ENCODE data around the gene PIGB. TPM values are rescaled to one million over a fixed set of nuclear protein-coding genes. Genes with fewer than 3 reads are reported as not detected.

The PIGB gene
- total RNA-seq, 1 experiment from 2014 or later = 15.1 TPM

DNA sequence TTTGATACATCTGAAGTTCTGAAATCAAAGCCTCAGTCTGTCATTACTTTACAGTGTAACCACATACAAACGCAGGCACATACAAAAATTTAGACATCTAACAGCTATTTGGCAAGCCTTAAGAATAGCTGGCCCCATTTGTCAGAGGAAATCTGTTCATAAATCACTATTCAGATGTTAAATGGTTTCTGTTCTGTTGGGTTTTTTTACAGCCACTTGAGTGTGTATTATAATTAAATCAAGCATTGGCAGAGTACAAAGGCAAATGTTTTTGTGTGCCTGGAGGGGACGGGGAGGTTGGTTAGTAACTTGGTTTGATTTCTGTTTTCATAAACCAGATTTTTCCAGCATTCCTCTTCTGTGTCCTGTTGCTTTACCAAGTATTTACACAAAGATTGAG, 24.1 kb downstream of the PIGB start:
- no peak overlapping the region for H3K4me2 ChIP-seq (ENCODE audit: low read length)
- H3K4me3 ChIP-seq (replicated peaks in 1 of 2; ENCODE audit: low read depth in 1 of 2, low read length in 2 of 2) = no peak overlapping the region
- no peaks in the 10 kb centered on the region for H3K27me3 ChIP-seq (ENCODE audit: insufficient read depth, low read length)
- POLR2A ChIA-PET = no interaction called here
- intact Hi-C loops (cut with micrococcal nuclease) = no loop called here
- no peaks in the 10 kb centered on the region for H3K9me3 ChIP-seq (ENCODE audit: control insufficient read depth in 1 of 2, insufficient read depth in 1 of 2, low read depth in 1 of 2, low read length in 2 of 2)
- no peaks in the 10 kb centered on the region; a peak in 1 of 4 replicates for H3K36me3 ChIP-seq (ENCODE audit: control insufficient read depth in 1 of 2, insufficient read depth in 2 of 2, low read length in 2 of 2)
- no peak overlapping the region for H2AFZ ChIP-seq (ENCODE audit: low read depth, low read length, poor library complexity, severe bottlenecking)
- RAD21 ChIA-PET (ENCODE audit: low non-redundant PET in 1 of 2, low total read pairs in 2 of 2, uncharacterized antibody in 2 of 2, unreplicated experiment in 2 of 2) = no interaction called here
- H3K4me1 ChIP-seq (ENCODE audit: control insufficient read depth in 1 of 2, insufficient read depth in 2 of 2, low read length in 2 of 2) = no peaks in the 10 kb centered on the region
- no peak for DNase-seq (ENCODE audit: low read depth, low spot score)
- H3K27ac ChIP-seq (ENCODE audit: low read depth, low read length) = no peak overlapping the region
- no peaks in the 10 kb centered on the region for H3K9me2 ChIP-seq (ENCODE audit: insufficient read depth)
- TF ChIP-seq ZNF274 (IDR thresholded peaks at IDR 0.05; ENCODE audit: low read depth, low read length) (no peak), POLR2A (IDR thresholded peaks at IDR 0.05; ENCODE audit: borderline replicate concordance, extremely low read depth, insufficient read depth, insufficient read length) (no peak), JUND (IDR thresholded peaks at IDR 0.05) (no peak), EGR1 (IDR thresholded peaks at IDR 0.05; ENCODE audit: low read depth) (no peak), SIN3A (IDR thresholded peaks at IDR 0.05; ENCODE audit: low read depth) (no peak)
- TF ChIP-seq, protein P1, sequence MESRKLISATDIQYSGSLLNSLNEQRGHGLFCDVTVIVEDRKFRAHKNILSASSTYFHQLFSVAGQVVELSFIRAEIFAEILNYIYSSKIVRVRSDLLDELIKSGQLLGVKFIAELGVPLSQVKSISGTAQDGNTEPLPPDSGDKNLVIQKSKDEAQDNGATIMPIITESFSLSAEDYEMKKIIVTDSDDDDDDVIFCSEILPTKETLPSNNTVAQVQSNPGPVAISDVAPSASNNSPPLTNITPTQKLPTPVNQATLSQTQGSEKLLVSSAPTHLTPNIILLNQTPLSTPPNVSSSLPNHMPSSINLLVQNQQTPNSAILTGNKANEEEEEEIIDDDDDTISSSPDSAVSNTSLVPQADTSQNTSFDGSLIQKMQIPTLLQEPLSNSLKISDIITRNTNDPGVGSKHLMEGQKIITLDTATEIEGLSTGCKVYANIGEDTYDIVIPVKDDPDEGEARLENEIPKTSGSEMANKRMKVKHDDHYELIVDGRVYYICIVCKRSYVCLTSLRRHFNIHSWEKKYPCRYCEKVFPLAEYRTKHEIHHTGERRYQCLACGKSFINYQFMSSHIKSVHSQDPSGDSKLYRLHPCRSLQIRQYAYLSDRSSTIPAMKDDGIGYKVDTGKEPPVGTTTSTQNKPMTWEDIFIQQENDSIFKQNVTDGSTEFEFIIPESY (IDR thresholded peaks at IDR 0.05; ENCODE audit: extremely low read depth, insufficient replicate concordance, low read length) = no peak
- TF ChIP-seq, protein P2, sequence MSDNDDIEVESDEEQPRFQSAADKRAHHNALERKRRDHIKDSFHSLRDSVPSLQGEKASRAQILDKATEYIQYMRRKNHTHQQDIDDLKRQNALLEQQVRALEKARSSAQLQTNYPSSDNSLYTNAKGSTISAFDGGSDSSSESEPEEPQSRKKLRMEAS (IDR thresholded peaks at IDR 0.05) = no peak
- CTCF ChIA-PET = no interaction called here
- no TSS peak for BruUV-seq (replicated peaks)
- no peak for ATAC-seq
- H4K20me1 ChIP-seq (ENCODE audit: insufficient read depth) = no peaks in the 10 kb centered on the region
- no peaks in the 10 kb centered on the region for H3K79me2 ChIP-seq (ENCODE audit: insufficient read depth, low read length)
- no peak overlapping the region for H3K9ac ChIP-seq (ENCODE audit: low read length)

DNA sequence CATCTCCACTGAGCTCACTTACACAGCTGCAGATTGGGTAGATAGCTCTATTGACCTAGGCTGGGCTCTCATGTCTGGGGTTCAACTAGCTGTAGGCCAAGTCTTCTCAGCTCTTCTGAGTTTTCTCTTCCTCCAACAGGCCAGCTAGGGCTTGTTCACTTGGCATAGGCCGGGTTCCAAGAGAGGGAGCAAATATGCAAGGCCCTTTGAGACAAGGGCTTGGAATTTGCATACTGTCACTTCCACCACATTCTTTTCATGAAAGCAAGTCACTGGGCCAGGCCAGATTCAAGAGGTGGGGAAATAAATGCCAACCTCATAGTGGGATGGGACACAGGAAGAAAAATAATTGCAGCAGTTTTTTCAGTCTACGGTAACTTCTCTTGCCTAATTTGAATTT, 25.2 kb downstream of the PIGB start:
- no TSS peak for BruUV-seq (replicated peaks)
- Histone ChIP-seq H3K27ac (ENCODE audit: low read depth, low read length) (no peak overlapping the region), H3K36me3 (ENCODE audit: control insufficient read depth in 1 of 2, insufficient read depth in 2 of 2, low read length in 2 of 2) (no peaks in the 10 kb centered on the region; a peak in 1 of 4 replicates), H3K27me3 (ENCODE audit: insufficient read depth, low read length) (no peaks in the 10 kb centered on the region), H3K9ac (ENCODE audit: low read length) (no peak overlapping the region), H3K4me1 (ENCODE audit: control insufficient read depth in 1 of 2, insufficient read depth in 2 of 2, low read length in 2 of 2) (no peaks in the 10 kb centered on the region), H2AFZ (ENCODE audit: low read depth, low read length, poor library complexity, severe bottlenecking) (no peak overlapping the region), H3K79me2 (ENCODE audit: insufficient read depth, low read length) (no peaks in the 10 kb centered on the region), H4K20me1 (ENCODE audit: insufficient read depth) (no peaks in the 10 kb centered on the region), H3K4me3 (replicated peaks in 1 of 2; ENCODE audit: low read depth in 1 of 2, low read length in 2 of 2) (no peak overlapping the region), H3K4me2 (ENCODE audit: low read length) (no peak overlapping the region), H3K9me2 (ENCODE audit: insufficient read depth) (no peaks in the 10 kb centered on the region), H3K9me3 (ENCODE audit: control insufficient read depth in 1 of 2, insufficient read depth in 1 of 2, low read depth in 1 of 2, low read length in 2 of 2) (no peaks in the 10 kb centered on the region)
- no peak for ATAC-seq
- POLR2A ChIA-PET = no interaction called here
- CTCF ChIA-PET = no interaction called here
- DNase-seq (ENCODE audit: low read depth, low spot score) = no peak
- RAD21 ChIA-PET (ENCODE audit: low non-redundant PET in 1 of 2, low total read pairs in 2 of 2, uncharacterized antibody in 2 of 2, unreplicated experiment in 2 of 2) = no interaction called here
- intact Hi-C loops (cut with micrococcal nuclease) = no loop called here
- TF ChIP-seq CEBPB (IDR thresholded peaks at IDR 0.05; ENCODE audit: low read depth) (no peak), YY1 (IDR thresholded peaks at IDR 0.05; ENCODE audit: extremely low read depth, insufficient replicate concordance, low read depth, low read length) (no peak), EZH2phosphoT487 (IDR thresholded peaks at IDR 0.05; ENCODE audit: borderline replicate concordance) (no peak), SRF (IDR thresholded peaks at IDR 0.05; ENCODE audit: low read depth) (no peak), POLR2A (IDR thresholded peaks at IDR 0.05; ENCODE audit: borderline replicate concordance, extremely low read depth, insufficient read depth, insufficient read length) (no peak), POLR2AphosphoS5 (IDR thresholded peaks at IDR 0.05; ENCODE audit: low read depth, low read length) (no peak)
- TF ChIP-seq, protein P3, sequence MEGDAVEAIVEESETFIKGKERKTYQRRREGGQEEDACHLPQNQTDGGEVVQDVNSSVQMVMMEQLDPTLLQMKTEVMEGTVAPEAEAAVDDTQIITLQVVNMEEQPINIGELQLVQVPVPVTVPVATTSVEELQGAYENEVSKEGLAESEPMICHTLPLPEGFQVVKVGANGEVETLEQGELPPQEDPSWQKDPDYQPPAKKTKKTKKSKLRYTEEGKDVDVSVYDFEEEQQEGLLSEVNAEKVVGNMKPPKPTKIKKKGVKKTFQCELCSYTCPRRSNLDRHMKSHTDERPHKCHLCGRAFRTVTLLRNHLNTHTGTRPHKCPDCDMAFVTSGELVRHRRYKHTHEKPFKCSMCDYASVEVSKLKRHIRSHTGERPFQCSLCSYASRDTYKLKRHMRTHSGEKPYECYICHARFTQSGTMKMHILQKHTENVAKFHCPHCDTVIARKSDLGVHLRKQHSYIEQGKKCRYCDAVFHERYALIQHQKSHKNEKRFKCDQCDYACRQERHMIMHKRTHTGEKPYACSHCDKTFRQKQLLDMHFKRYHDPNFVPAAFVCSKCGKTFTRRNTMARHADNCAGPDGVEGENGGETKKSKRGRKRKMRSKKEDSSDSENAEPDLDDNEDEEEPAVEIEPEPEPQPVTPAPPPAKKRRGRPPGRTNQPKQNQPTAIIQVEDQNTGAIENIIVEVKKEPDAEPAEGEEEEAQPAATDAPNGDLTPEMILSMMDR (IDR thresholded peaks at IDR 0.05 in 2 of 3, conservative IDR thresholded peaks at IDR 0.05 in 1 of 3; ENCODE audit: borderline replicate concordance in 1 of 3, insufficient read depth in 1 of 3, low read depth in 2 of 3, low read length in 2 of 3) = no peak
- TF ChIP-seq, protein P4, sequence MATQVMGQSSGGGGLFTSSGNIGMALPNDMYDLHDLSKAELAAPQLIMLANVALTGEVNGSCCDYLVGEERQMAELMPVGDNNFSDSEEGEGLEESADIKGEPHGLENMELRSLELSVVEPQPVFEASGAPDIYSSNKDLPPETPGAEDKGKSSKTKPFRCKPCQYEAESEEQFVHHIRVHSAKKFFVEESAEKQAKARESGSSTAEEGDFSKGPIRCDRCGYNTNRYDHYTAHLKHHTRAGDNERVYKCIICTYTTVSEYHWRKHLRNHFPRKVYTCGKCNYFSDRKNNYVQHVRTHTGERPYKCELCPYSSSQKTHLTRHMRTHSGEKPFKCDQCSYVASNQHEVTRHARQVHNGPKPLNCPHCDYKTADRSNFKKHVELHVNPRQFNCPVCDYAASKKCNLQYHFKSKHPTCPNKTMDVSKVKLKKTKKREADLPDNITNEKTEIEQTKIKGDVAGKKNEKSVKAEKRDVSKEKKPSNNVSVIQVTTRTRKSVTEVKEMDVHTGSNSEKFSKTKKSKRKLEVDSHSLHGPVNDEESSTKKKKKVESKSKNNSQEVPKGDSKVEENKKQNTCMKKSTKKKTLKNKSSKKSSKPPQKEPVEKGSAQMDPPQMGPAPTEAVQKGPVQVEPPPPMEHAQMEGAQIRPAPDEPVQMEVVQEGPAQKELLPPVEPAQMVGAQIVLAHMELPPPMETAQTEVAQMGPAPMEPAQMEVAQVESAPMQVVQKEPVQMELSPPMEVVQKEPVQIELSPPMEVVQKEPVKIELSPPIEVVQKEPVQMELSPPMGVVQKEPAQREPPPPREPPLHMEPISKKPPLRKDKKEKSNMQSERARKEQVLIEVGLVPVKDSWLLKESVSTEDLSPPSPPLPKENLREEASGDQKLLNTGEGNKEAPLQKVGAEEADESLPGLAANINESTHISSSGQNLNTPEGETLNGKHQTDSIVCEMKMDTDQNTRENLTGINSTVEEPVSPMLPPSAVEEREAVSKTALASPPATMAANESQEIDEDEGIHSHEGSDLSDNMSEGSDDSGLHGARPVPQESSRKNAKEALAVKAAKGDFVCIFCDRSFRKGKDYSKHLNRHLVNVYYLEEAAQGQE (IDR thresholded peaks at IDR 0.05; ENCODE audit: low read depth) = no peak

Data from HCT116 (cell line).